Progenitor cell of endocrine pancreas (in vitro differentiated cells): ENCODE data around the gene NACC2. TPM values are rescaled to one million over a fixed set of nuclear protein-coding genes. Genes with fewer than 3 reads are reported as not detected.

Experiments
- DNase-seq: peaks from one replicate; pipeline ENCODE4 v3.0.0; 2021; ENCODE audit warnings: low spot score; ENCODE audit not compliant: unreplicated experiment
- H3K27ac Mint-ChIP-seq: 2 replicates; pipeline ENCODE4 v1.8.0; 2021; ENCODE audit warnings: mild to moderate bottlenecking, moderate library complexity, mixed read lengths
- H3K27me3 Mint-ChIP-seq: 2 replicates; pipeline ENCODE4 v1.8.0; 2021; ENCODE audit warnings: mixed read lengths
- H3K36me3 Mint-ChIP-seq: 2 replicates; pipeline ENCODE4 v1.8.0; 2022; ENCODE audit warnings: mixed read lengths; ENCODE audit not compliant: insufficient read depth
- H3K4me1 Mint-ChIP-seq: 2 replicates; pipeline ENCODE4 v1.8.0; 2021; ENCODE audit warnings: low read depth, mixed read lengths
- H3K4me3 Mint-ChIP-seq: 2 replicates; pipeline ENCODE4 v1.8.0; 2021; ENCODE audit warnings: low read depth, mild to moderate bottlenecking, moderate library complexity, mixed read lengths
- H3K9me3 Mint-ChIP-seq: 2 replicates; pipeline ENCODE4 v1.8.0; 2021; ENCODE audit warnings: low read depth, mixed read lengths
- total RNA-seq: library from RNA; stranded (reverse); gene quantifications from 2 replicates; pipeline ENCODE4 v1.2.1, GENCODE V29; 2021
- TF ChIP-seq, protein P1 (sequence below): fragments of 200-600 bp; sonication (generic); IDR thresholded peaks from one replicate; pipeline ENCODE4 v1.5.0; 2021; ENCODE audit warnings: antibody characterized with exemption, mild to moderate bottlenecking; ENCODE audit not compliant: unreplicated experiment

NACC2 gene
- total RNA-seq, 1 donor from 2014 or later, result 11.6 TPM

DNA sequence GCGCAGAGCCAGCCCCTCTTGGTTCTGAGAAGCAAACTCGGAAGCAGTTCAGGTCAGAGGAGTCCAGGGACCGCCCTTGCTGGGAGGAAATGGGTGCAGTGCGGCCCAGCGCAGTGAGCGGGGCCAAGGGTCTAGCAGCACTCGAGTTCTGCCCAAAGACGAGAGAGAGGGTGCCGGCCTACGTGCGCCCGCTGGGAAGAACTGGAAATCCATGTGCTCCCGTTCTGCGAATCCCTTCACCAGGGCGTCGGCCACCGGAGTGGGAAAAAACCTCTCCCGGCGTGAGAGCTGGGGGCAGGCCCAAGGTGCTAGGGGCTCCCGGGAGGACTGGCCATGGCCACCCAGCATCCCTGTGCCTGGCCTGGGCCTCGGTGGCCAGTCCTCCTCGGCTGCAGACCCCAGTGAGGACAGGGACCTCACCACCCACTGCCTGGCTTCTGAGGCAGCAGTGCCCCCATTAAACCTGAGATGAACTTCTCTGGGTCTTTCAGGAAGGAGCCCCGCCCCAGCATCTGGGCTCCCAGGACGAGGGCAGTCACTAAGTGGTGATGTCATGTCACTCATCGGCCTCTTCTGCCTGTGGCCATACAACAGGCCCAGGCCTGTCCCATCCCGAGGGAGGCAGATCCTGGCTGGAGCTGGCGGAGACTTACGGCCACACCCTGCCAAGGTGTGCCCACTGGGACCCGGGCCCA, 13.0 kb upstream of the NACC2 start:
- no peak overlapping the region for H3K27ac Mint-ChIP-seq
- H3K4me1 Mint-ChIP-seq, result peaks cover 8% of the 10 kb centered on the region
- no peak for DNase-seq
- no peaks in the 10 kb centered on the region for H3K36me3 Mint-ChIP-seq
- H3K27me3 Mint-ChIP-seq, result peaks cover 15% of the 10 kb centered on the region
- no peaks in the 10 kb centered on the region for H3K9me3 Mint-ChIP-seq
- no peak overlapping the region for H3K4me3 Mint-ChIP-seq
- TF ChIP-seq, protein P1, sequence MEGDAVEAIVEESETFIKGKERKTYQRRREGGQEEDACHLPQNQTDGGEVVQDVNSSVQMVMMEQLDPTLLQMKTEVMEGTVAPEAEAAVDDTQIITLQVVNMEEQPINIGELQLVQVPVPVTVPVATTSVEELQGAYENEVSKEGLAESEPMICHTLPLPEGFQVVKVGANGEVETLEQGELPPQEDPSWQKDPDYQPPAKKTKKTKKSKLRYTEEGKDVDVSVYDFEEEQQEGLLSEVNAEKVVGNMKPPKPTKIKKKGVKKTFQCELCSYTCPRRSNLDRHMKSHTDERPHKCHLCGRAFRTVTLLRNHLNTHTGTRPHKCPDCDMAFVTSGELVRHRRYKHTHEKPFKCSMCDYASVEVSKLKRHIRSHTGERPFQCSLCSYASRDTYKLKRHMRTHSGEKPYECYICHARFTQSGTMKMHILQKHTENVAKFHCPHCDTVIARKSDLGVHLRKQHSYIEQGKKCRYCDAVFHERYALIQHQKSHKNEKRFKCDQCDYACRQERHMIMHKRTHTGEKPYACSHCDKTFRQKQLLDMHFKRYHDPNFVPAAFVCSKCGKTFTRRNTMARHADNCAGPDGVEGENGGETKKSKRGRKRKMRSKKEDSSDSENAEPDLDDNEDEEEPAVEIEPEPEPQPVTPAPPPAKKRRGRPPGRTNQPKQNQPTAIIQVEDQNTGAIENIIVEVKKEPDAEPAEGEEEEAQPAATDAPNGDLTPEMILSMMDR, result no peak

DNA sequence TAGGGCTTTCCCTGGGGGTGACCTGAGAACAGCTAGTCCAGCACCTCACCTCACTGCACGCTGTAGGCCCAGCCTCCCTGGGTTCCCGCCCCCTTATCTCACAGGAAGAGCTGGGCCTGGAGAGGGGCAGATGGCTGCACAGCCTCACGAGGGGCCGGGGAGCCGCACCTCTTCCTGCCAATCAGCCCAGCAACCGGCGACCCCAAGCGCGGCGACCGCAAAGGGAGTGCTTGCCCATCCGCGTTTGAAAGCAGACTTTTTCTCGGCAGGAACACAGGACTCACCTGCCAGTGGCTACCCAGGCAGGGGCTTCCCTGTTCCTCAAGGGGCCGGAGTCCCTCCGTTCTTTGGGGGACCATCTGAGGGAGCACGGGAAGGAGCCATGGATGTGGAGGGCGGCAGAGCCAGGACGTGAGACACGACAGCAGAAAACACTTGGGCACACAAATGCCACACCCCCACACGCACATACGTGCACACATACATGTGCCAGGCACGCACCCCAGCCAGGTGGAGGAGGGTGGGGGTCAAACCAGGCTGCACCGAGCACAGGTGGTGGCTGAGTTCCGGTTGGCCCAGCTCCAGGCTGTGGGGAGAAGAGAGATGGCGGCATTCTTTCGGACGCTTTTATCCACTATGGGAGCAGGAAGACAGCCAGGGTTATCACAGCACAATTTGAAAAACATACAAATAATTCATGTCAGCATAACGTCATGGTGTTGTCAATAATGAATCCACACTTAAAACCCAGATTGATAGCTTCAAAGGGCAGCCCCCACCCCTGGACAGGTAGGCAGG, 12.3 kb upstream of the NACC2 start:
- Mint-ChIP-seq H3K27me3 (peaks cover 15% of the 10 kb centered on the region), H3K4me3 (no peak overlapping the region), H3K27ac (no peak overlapping the region), H3K9me3 (no peaks in the 10 kb centered on the region), H3K4me1 (peaks cover 8% of the 10 kb centered on the region), H3K36me3 (no peaks in the 10 kb centered on the region)
- no peak for DNase-seq
- TF ChIP-seq, protein P1, result no peak

DNA sequence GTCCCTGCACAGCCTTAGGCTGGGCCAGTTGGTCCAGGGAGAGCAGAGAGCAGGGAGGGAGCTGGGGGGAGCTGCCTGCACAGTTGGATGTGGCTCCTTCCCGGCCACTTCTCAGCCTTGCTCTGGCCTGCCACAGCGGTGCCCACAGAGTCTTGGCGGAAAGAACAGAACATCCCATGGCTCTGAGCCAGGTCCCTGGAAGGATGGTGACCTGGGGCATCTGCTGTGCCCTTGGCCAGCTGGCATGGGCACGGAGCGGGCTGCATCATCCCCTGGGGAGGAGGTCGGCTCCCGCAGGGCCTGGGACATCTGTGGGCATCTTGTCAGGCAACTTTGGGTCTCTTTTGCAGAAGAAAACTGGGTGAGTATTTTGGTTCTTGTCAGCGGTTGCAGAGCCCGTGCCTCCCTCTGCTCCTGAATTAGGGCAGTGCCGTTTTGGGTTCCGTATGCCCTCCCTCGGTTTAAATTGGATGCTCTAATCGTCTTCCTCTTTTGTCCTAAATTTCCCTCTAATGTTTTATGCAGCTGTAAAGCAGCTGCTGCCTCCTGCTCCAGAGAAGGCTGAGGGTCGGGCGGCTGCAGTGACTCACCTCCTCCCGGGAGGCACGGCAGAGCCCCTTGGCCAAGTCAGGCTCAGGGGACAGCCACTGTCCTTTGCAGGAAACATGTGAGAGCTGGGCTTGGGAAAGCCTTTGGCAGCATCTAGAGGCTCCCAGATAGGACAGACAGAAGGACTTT, 10.5 kb upstream of the NACC2 start:
- Mint-ChIP-seq H3K9me3 (no peaks in the 10 kb centered on the region), H3K4me1 (peaks cover 7% of the 10 kb centered on the region), H3K27me3 (peaks cover 15% of the 10 kb centered on the region), H3K4me3 (no peak overlapping the region), H3K27ac (no peak overlapping the region), H3K36me3 (no peaks in the 10 kb centered on the region)
- TF ChIP-seq, protein P1, result no peak
- no peak for DNase-seq

DNA sequence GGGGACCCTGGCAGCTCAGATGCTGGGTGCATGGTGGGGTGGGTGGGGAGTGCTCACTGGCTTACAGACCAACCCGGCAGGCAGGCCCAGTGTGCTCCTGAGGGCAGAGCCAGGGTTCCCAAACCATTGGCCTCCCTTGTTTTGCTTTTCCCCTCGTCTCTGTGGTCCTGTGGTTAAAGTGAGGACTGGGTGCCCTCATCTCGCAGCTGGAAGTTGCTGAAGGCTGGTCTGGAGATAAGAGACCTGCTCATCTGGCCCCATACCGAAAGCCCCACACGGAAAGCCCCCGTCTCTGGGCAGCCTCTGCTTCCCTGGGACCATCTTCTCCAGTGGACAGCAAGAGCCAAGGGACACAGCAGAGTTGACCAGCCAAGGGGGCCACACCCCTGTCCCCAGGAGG, 9.8 kb upstream of the NACC2 start:
- Mint-ChIP-seq H3K27ac (no peak overlapping the region), H3K36me3 (no peaks in the 10 kb centered on the region), H3K4me1 (peaks cover 6% of the 10 kb centered on the region), H3K9me3 (no peaks in the 10 kb centered on the region), H3K27me3 (peaks cover 15% of the 10 kb centered on the region), H3K4me3 (no peak overlapping the region)
- TF ChIP-seq, protein P1, result no peak
- DNase-seq, result no peak

DNA sequence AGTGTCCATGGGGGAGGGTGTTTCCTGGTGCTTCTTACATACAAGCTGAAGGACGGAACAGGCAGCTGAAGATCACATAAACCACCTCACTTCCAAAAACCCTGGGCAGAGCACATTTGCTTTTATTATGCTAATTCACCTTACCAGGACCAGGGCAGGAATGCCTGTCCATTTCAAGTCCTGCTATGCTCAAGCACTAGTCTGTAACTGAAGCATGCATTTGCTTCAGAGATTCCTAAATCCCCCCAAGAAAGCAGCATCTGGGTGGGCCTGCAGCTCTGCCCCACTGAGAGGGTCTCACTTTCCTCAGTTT, 9.4 kb upstream of the NACC2 start:
- peaks cover 15% of the 10 kb centered on the region for H3K27me3 Mint-ChIP-seq
- H3K27ac Mint-ChIP-seq, result no peak overlapping the region
- no peaks in the 10 kb centered on the region for H3K9me3 Mint-ChIP-seq
- no peak for DNase-seq
- H3K4me3 Mint-ChIP-seq, result no peak overlapping the region
- TF ChIP-seq, protein P1, result no peak
- no peaks in the 10 kb centered on the region for H3K36me3 Mint-ChIP-seq
- H3K4me1 Mint-ChIP-seq, result peaks cover 7% of the 10 kb centered on the region
